ENCODE results near the gene PAIP2B.
"Not testable (repeated sequence)": the region's sequence is repeated elsewhere in the genome, so short reads cannot be mapped to it uniquely, and the experiment has no call there.

DNA sequence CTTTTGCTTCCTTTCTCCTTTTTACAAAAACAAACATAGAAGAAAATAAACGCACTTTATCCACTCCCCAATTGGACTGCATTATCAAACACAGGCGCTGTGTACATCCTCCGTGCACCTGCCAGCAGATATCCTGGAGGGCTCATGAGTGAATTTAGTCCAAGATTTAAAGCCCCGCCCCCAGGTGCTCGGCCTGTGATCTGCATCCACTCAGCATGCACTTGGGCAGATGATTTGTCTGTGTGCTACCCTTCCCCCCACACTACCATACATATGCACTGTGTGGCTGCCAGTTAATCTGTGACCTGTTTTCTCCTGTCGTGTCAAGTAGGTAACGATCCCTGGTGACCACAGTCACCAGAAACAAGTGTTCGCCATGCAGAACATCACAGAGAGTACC lies 48.1 kb downstream of the PAIP2B start:
- TF ChIP-seq, protein P1, sequence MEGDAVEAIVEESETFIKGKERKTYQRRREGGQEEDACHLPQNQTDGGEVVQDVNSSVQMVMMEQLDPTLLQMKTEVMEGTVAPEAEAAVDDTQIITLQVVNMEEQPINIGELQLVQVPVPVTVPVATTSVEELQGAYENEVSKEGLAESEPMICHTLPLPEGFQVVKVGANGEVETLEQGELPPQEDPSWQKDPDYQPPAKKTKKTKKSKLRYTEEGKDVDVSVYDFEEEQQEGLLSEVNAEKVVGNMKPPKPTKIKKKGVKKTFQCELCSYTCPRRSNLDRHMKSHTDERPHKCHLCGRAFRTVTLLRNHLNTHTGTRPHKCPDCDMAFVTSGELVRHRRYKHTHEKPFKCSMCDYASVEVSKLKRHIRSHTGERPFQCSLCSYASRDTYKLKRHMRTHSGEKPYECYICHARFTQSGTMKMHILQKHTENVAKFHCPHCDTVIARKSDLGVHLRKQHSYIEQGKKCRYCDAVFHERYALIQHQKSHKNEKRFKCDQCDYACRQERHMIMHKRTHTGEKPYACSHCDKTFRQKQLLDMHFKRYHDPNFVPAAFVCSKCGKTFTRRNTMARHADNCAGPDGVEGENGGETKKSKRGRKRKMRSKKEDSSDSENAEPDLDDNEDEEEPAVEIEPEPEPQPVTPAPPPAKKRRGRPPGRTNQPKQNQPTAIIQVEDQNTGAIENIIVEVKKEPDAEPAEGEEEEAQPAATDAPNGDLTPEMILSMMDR (IDR thresholded peaks at IDR 0.05), result not testable (repeated sequence)
- TF ChIP-seq POLR2A (IDR thresholded peaks at IDR 0.05), result not testable (repeated sequence)
